Left ventricle myocardium superior (tissue), 1 donor: ENCODE data around the gene TNFAIP8L1. TPM values are rescaled to one million over a fixed set of nuclear protein-coding genes. Genes with fewer than 3 reads are reported as not detected.

ENCODE experiments used
- ATAC-seq: fragments of 200-7000 bp; cut with Tn5 transposase; one replicate; pipeline ENCODE4 v1.9.1; 2020; ENCODE audit warnings: mild to moderate bottlenecking, moderate library complexity
- DNase-seq: peaks from one replicate; pipeline ENCODE4 v3.0.0-alpha.2; 2020
- intact Hi-C: fragments of 100-400 bp; cut with micrococcal nuclease; formaldehyde crosslinking; loops from one replicate; pipeline ENCODE4 v1.11.0; 2022
- total RNA-seq: library from RNA; stranded (reverse); fragmentation: NEBNext Ultra II Directional; extraction: Animal tissue kit (Norgen Biotek cat#: 25700); gene quantifications from one replicate; pipeline ENCODE4 v1.2.1, GENCODE V29; 2021
- donor health status: DM: no; HTN: yes; CAD: no; lungs with severe emphysema.

Gene TNFAIP8L1
- total RNA-seq, 1 donor from 2014 or later = 4.8 TPM

- no peak for DNase-seq
- intact Hi-C loops = no loop called here
- no peak for ATAC-seq
Observed at GRCh38 chr19:4692251-4693077, 53.1 kb downstream of the TNFAIP8L1 start.

- intact Hi-C loops = no loop called here
- no peak for ATAC-seq
- DNase-seq = no peak
Observed at GRCh38 chr19:4693078-4693350, 53.7 kb downstream of the TNFAIP8L1 start.

- ATAC-seq = no peak
- intact Hi-C loops = no loop called here
- DNase-seq = no peak
Observed at GRCh38 chr19:4693471-4694121, 54.3 kb downstream of the TNFAIP8L1 start.

- DNase-seq (peak; percentile 73), ATAC-seq (peak; percentile 39)
- intact Hi-C loops = no loop called here
Observed at GRCh38 chr19:4694211-4694987, 55.1 kb downstream of the TNFAIP8L1 start.

- ATAC-seq (peak; percentile 48), DNase-seq (peak; percentile 50)
- intact Hi-C loops = no loop called here
Observed at GRCh38 chr19:4695224-4695731, 56.0 kb downstream of the TNFAIP8L1 start.

GRCh38 chr19:4697304-4697703 lies 58.0 kb downstream of the TNFAIP8L1 start:
- no peak for DNase-seq

GRCh38 chr19:4699826-4700692 lies 60.7 kb downstream of the TNFAIP8L1 start:
- intact Hi-C loops = no loop called here
- no peak for ATAC-seq
- DNase-seq = no peak

More at GRCh38 chr19:4697304-4697703, 58.0 kb downstream of the TNFAIP8L1 start:
- intact Hi-C loops = no loop called here
- ATAC-seq = no peak

GRCh38 chr19:4700693-4700970 lies 61.3 kb downstream of the TNFAIP8L1 start:
- ATAC-seq (no peak), DNase-seq (no peak)
- intact Hi-C loops = no loop called here

- no peak for DNase-seq
- ATAC-seq = no peak
- intact Hi-C loops = no loop called here
Observed at GRCh38 chr19:4701557-4701956, 62.2 kb downstream of the TNFAIP8L1 start.

GRCh38 chr19:4702764-4703163 lies 63.4 kb downstream of the TNFAIP8L1 start:
- intact Hi-C loops = no loop called here
- DNase-seq (no peak), ATAC-seq (no peak)

GRCh38 chr19:4703671-4704316 lies 64.5 kb downstream of the TNFAIP8L1 start:
- no peak for ATAC-seq
- DNase-seq = no peak
- intact Hi-C loops = no loop called here

GRCh38 chr19:4704317-4704673 lies 65.0 kb downstream of the TNFAIP8L1 start:
- DNase-seq (no peak), ATAC-seq (no peak)
- intact Hi-C loops = no loop called here

Other genes with a start within 250 kb of the TNFAIP8L1 start
- 19.1 TPM for gene SH3GL1, start 239.0 kb upstream of the TNFAIP8L1 start, total RNA-seq
- gene CHAF1A, start 236.9 kb upstream of the TNFAIP8L1 start, total RNA-seq = 7.2 TPM
- 127 TPM for gene UBXN6, start 181.7 kb upstream of the TNFAIP8L1 start, total RNA-seq
- 30.3 TPM for gene HDGFL2, start 167.2 kb upstream of the TNFAIP8L1 start, total RNA-seq
- 235 TPM for gene PLIN4, start 121.0 kb upstream of the TNFAIP8L1 start, total RNA-seq
- gene PLIN5, start 104.3 kb upstream of the TNFAIP8L1 start, total RNA-seq = 44.2 TPM
- 0.30 TPM for gene LRG1, start 99.5 kb upstream of the TNFAIP8L1 start, total RNA-seq
- 15.7 TPM for gene SEMA6B, start 79.8 kb upstream of the TNFAIP8L1 start, total RNA-seq
- 27.0 TPM for gene MYDGF, start 30.8 kb downstream of the TNFAIP8L1 start, total RNA-seq
- 53.9 TPM for gene DPP9, start 84.3 kb downstream of the TNFAIP8L1 start, total RNA-seq
- gene FEM1A, start 152.2 kb downstream of the TNFAIP8L1 start, total RNA-seq = 49.6 TPM
- gene TICAM1, start 192.2 kb downstream of the TNFAIP8L1 start, total RNA-seq = 6.2 TPM
- gene PLIN3, start 228.2 kb downstream of the TNFAIP8L1 start, total RNA-seq = 25.8 TPM